ENCODE data around the gene C4orf33. TPM values are rescaled to one million over a fixed set of nuclear protein-coding genes. Genes with fewer than 3 reads are reported as not detected.

Gene C4orf33
- total RNA-seq, 2 experiments from 2014 or later: 9.1 to 11.3 TPM

DNA sequence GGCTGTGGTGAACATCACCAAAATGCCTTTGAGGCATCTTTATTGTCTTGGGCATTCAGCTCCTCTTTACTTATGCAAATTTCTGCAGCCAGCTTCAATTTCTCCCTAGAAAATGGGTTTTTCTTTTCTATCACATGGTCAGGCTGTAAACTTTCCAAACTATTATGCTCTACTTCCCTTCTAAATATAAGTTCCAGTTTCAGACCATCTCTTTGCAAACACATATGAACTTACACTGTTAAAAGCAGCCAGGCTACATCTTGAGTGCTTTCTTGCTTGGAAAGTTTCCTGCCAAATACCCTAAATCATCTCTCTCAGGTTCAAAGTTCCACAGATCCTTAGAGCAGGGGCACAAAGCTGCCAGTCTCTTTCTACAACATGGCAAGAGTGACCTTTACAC, 15.8 kb upstream of the C4orf33 start:
- Histone ChIP-seq H3K4me1 (ENCODE audit: insufficient read depth, low read length) (peaks cover 2% of the 10 kb centered on the region), H3K4me3 (ENCODE audit: low read length) (no peak overlapping the region), H3K9me3 (ENCODE audit: control insufficient read depth in 1 of 2, insufficient read depth in 1 of 2, low read length in 2 of 2) (peaks cover 0 to 8% of the 10 kb centered on the region in 2 experiments), H3K27ac (ENCODE audit: low read depth in 1 of 2, low read length in 2 of 2) (no peak overlapping the region), H3K27me3 (ENCODE audit: control insufficient read depth in 1 of 2, insufficient read depth in 2 of 2, low read length in 2 of 2) (no peaks in the 10 kb centered on the region), H3K36me3 (ENCODE audit: insufficient read depth, low read length) (peaks cover 38% of the 10 kb centered on the region)
- Mint-ChIP-seq H3K27ac (no peak overlapping the region), H3K27me3 (no peaks in the 10 kb centered on the region), H3K9me3 (peaks cover 9% of the 10 kb centered on the region), H3K36me3 (ENCODE audit: low read depth) (peaks cover 78% of the 10 kb centered on the region), H3K4me3 (no peak overlapping the region), H3K4me1 (ENCODE audit: low read depth) (peaks cover 8% of the 10 kb centered on the region)
- TF ChIP-seq, protein P1, sequence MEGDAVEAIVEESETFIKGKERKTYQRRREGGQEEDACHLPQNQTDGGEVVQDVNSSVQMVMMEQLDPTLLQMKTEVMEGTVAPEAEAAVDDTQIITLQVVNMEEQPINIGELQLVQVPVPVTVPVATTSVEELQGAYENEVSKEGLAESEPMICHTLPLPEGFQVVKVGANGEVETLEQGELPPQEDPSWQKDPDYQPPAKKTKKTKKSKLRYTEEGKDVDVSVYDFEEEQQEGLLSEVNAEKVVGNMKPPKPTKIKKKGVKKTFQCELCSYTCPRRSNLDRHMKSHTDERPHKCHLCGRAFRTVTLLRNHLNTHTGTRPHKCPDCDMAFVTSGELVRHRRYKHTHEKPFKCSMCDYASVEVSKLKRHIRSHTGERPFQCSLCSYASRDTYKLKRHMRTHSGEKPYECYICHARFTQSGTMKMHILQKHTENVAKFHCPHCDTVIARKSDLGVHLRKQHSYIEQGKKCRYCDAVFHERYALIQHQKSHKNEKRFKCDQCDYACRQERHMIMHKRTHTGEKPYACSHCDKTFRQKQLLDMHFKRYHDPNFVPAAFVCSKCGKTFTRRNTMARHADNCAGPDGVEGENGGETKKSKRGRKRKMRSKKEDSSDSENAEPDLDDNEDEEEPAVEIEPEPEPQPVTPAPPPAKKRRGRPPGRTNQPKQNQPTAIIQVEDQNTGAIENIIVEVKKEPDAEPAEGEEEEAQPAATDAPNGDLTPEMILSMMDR (IDR thresholded peaks at IDR 0.05): no peak
- ATAC-seq (ENCODE audit: poor library complexity) (no peak), DNase-seq (no peak)
- ChIA-PET CTCF (no interaction called here), POLR2A (no interaction called here)
- intact Hi-C loops (cut with DNase I, micrococcal nuclease): no loop called here

DNA sequence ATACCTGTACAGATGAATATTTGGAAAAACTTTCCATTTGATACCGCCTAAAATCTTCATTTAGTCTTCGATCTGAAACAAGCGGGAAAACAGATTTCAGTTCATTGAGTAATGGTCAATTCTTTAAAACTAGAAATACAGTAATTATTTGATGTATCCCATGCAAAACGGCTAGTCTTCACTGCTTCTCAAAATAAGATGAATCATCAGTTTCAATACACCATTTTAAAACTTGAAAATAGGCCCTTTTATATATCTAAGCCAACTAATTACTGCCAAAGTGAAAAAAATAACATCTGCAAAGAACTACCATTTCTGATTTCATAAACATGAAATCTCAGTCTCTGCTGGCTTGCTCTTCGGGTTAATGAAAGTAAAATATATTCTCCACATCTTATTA, 13.7 kb upstream of the C4orf33 start:
- H3K27ac Mint-ChIP-seq: no peak overlapping the region
- peaks cover 21% of the 10 kb centered on the region for H3K4me1 Mint-ChIP-seq (ENCODE audit: low read depth)
- ATAC-seq (ENCODE audit: poor library complexity) (no peak), DNase-seq (no peak)
- no peaks in the 10 kb centered on the region for H3K27me3 Mint-ChIP-seq
- H3K27ac ChIP-seq (ENCODE audit: low read depth in 1 of 2, low read length in 2 of 2): no peak overlapping the region
- ChIA-PET CTCF (no interaction called here), POLR2A (no interaction called here)
- peaks cover 0 to 8% of the 10 kb centered on the region in 2 experiments for H3K9me3 ChIP-seq (ENCODE audit: control insufficient read depth in 1 of 2, insufficient read depth in 1 of 2, low read length in 2 of 2)
- H3K36me3 Mint-ChIP-seq (ENCODE audit: low read depth): peaks cover 64% of the 10 kb centered on the region
- peaks cover 2% of the 10 kb centered on the region for H3K4me1 ChIP-seq (ENCODE audit: insufficient read depth, low read length)
- no peak overlapping the region for H3K4me3 ChIP-seq (ENCODE audit: low read length)
- peaks cover 33% of the 10 kb centered on the region for H3K36me3 ChIP-seq (ENCODE audit: insufficient read depth, low read length)
- peaks cover 4% of the 10 kb centered on the region for H3K9me3 Mint-ChIP-seq
- no peak overlapping the region for H3K4me3 Mint-ChIP-seq
- H3K27me3 ChIP-seq (ENCODE audit: control insufficient read depth in 1 of 2, insufficient read depth in 2 of 2, low read length in 2 of 2): no peaks in the 10 kb centered on the region
- TF ChIP-seq, protein P1 (IDR thresholded peaks at IDR 0.05): no peak
- intact Hi-C loops (cut with DNase I, micrococcal nuclease): no loop called here

DNA sequence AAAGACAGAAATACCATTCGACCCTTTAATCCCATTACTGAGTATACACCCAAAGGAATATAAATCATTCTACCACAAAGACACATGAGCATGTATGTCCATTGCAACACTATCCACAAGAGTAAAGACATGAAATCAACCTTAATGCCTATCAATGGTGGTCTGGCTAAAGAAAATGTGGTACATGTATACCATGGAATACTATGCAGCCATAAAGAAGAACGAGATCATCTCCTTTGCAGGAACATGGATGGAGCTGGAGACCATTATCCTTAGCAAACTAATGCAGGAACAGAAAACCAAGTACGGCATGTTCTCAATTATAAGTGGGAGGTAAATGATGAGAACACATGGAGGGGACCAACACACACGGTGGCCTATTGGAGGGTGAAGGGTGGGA, 10.5 kb upstream of the C4orf33 start:
- H3K36me3 Mint-ChIP-seq (ENCODE audit: low read depth): peaks cover 37% of the 10 kb centered on the region
- Histone ChIP-seq H3K4me1 (ENCODE audit: insufficient read depth, low read length) (peaks cover 2% of the 10 kb centered on the region), H3K9me3 (ENCODE audit: control insufficient read depth in 1 of 2, insufficient read depth in 1 of 2, low read length in 2 of 2) (no peaks in the 10 kb centered on the region), H3K4me3 (ENCODE audit: low read length) (no peak overlapping the region), H3K27me3 (ENCODE audit: control insufficient read depth in 1 of 2, insufficient read depth in 2 of 2, low read length in 2 of 2) (no peaks in the 10 kb centered on the region), H3K36me3 (ENCODE audit: insufficient read depth, low read length) (peaks cover 14% of the 10 kb centered on the region), H3K27ac (ENCODE audit: low read depth in 1 of 2, low read length in 2 of 2) (no peak overlapping the region)
- DNase-seq: no peak
- no peak overlapping the region for H3K27ac Mint-ChIP-seq
- H3K4me3 Mint-ChIP-seq: no peak overlapping the region
- no peaks in the 10 kb centered on the region for H3K27me3 Mint-ChIP-seq
- H3K9me3 Mint-ChIP-seq: peaks cover 1% of the 10 kb centered on the region
- H3K4me1 Mint-ChIP-seq (ENCODE audit: low read depth): peaks cover 38% of the 10 kb centered on the region
- TF ChIP-seq, protein P1 (IDR thresholded peaks at IDR 0.05): no peak
- intact Hi-C loops (cut with DNase I, micrococcal nuclease): no loop called here
- ChIA-PET POLR2A (no interaction called here), CTCF (no interaction called here)
- no peak for ATAC-seq (ENCODE audit: poor library complexity)
